HG02970 (cell line): Measurements from ENCODE around the gene TRAPPC2L.
A peak's percentile ranks its signal among the peaks of the same experiment; 100 is the strongest.

ENCODE experiments used
- ATAC-seq: cut with Tn5 transposase; IDR thresholded peaks from one replicate; pipeline ENCODE4 v1.9.1; 2021; ENCODE audit warnings: mild to moderate bottlenecking, moderate library complexity, moderate number of reproducible peaks; ENCODE audit not compliant: unreplicated experiment, low FRiP score

Gene TRAPPC2L

DNA sequence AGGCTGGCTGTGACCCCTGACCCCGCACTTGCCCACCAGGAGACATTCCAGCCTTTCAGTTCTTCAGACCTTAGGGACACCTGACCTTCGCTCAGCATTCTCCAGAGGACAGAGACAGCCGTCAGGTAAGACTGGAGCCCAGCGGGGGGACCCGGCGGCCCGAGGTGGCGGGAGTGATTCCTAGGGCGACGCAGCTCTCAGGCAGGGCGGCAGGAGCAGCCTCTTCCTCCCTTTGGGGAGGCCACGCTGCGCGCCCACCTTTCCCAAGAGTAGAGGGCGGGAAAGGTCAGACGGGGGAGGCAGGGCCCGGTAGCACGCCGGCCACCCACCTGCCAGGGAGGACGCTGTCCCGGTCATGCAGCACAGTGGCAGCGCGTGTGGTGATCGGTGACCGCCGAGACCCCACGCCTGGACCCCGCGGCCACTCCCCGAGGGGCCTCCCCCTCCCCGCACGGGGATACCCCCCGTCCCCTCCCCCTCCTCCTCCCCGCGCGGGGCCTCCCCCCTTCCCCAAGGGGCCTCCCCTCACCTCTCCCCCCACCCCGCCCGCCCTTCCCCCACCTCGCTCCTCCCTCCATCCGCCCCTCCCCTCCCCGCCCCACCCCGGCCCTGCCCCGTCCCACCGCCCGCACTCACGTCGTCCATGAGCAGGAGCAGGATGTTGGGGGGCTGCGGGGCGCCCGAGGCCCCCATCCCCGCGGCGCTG lies 652 bp upstream of the TRAPPC2L start:
- peak; percentile 3 for ATAC-seq

DNA sequence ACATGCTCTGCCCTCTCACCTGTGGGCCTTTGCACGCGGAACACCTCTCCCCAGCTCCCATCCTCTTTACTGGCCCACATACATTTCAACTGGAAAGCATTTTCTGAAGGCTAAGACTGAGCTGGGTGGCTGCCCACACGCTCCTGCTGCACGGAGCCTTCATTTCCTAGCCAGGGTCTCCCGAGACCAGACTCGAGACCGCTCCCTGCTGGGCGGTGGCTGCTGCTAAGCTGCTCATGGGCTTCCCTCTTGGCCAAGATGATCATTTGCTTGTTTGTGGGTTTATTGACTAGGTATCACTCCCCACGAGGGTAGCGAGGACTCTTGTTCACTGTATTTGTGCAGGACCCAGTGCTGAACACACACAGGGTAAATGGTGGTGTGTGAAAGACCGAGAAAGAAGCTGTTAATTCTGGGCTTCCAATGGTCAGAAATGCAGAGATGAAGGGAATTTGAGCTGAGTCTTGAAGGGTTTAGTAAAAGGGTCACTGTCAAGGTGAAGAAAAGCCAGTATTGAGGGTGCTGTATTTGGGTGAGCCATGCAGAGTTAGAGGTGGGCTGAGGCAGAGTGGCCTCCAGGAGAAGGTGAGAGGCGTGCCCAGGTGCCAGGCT lies 907 bp downstream of the TRAPPC2L start:
- ATAC-seq, result no peak

DNA sequence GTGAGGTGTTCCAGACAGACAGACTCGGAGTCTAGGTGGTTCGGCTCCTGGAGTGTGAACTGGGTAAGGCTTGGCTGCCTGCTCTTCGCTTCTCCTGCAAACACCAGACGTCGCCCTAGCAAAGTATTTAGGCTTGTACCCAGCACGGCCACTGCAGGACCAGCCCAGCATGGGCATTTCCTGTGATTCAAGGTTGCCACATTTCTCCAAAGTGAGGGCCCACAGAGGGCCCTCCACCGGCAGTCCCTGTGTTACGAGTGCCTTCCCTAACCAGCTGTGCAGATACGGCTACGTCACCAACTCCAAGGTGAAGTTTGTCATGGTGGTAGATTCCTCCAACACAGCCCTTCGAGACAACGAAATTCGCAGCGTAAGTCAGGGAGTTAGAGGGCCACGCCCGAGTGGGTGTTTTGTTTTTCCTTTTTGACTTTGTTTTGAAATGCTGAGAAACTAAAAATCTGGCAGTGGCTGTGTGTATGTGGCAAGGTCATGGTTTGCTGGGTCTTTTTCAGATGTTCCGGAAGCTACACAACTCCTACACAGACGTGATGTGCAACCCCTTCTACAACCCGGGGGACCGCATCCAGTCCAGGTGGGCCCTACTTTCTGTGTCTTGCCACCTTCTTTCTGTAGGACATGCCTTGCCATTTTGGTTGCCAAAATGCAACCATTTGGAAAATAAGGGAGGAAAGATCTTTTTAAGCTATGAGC lies 2.6 kb downstream of the TRAPPC2L start:
- ATAC-seq, result no peak

DNA sequence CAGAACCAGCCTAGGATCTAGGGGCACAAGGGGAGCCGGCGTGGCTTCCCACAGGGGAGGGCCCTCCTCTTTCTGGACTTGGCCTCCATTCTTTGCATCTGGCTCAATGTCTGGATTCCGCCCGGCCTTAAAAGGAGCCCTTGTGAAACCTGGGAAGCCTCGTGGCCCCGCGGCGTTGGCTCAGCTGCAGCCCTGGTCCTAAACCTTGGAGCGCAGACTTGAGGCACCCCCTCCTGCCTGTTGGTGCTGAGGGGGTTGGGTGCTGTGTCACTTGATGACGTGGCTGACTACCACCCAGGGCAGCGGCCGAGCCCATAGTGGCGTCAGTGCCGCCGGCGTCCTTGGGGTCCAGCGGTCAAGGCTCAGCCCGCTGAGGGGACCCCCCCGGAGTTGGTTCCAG lies 4.4 kb downstream of the TRAPPC2L start:
- ATAC-seq, result no peak

GRCh38 chr16:88862968-88863367 lies 6.0 kb downstream of the TRAPPC2L start:
- no peak for ATAC-seq

DNA sequence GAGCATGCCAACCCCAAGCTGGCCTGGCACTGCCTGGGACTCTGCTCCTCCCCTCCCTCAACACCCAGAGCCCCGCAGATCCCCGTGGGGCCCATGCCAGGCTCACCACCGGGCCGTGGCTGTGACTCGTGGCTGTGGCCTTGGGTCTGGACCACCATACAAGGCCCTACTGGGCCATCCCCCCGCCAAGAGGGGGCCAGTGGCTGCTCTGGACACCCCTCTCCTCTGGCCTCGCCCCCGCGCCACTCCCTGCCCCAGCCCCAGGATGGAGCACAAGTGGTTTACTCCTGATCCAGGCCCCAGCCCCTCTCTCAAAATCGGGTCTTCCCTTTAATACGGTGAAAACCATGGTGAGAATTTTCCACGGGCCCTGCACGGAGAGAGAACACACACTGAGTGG lies 6.5 kb downstream of the TRAPPC2L start:
- no peak for ATAC-seq

DNA sequence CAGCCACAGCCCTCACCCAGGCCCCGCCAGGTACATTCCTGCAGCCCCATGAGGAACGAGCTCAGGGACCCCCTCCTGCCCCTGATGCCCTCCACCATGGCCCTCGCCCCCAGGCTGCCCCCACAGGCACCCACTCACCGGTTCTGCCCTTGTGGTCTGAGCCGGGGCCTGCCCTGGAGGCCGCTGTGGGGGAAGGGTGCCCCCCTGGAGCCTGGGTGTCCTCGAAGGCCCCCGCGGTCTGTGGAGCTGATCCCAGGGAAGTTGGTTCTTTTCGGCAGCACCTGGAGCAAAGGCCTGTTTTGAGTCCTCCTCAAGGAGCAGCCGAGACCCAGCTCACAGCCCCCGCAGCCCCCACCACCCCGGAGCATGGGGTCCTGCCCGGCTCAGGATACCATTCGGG lies 7.2 kb downstream of the TRAPPC2L start:
- no peak for ATAC-seq

- no peak for ATAC-seq
Measured at GRCh38 chr16:88864521-88864920, 7.6 kb downstream of the TRAPPC2L start.

GRCh38 chr16:88865310-88865709 lies 8.4 kb downstream of the TRAPPC2L start:
- ATAC-seq, result no peak

DNA sequence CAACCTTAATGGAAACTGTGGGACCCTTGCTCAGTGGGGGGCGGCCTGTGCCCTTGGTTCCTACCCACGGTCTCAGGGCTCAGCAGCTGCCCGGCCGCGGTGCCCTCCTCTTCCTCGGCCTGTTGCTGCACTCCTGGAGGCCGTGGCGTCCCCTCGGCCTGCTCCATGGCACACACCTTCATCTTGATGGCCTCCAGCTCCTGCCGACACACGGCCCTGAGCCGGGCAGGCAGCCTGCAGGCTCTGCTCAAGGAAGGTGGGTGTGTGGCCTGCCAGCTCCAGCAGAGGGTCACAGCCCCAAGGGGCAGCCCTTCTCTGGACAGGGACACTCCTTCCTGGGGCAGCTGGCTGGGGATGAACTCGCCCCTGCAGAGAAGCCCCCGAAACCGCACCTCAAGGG lies 8.8 kb downstream of the TRAPPC2L start:
- ATAC-seq, result no peak

GRCh38 chr16:88866151-88866920 lies 9.4 kb downstream of the TRAPPC2L start, which contains the start of gene PABPN1L:
Gene PABPN1L (minus strand): TSS chr16:88866660. CDS start chr16:88866606, 54 bp downstream.
- ATAC-seq, result no peak

DNA sequence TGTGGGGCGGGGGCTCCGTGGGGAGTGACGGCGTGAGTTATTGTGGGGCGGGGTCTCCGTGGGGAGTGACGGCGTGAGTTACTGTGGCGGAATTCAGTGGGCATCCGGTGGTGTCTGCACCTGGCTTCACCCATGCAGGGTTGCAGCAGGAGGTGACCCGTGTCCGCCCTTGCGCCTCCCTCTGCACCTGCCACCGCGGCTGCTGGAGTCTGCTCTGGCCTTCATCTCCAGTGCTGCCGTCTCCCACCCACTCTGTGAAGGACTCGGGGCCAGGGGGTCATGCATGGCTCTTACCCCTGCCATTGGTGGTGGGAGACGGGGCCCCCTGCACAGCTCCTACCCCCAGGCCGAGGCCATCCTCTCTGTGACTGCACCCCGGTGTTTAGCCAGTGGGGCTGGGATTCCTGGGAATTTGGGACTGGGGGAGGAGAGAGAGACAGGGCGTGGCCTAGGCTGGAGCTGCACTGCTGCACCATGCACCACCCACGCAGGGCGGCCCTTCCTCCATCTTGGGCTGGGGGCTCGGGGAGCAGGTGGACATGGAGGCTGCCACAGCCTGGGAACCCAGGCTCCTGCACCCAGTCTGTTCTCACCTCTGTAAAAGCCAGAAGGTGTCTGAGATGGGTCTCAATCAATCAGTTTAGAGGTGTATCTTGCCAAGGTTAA lies 10.8 kb downstream of the TRAPPC2L start:
- ATAC-seq, result no peak

GRCh38 chr16:88868974-88869672 lies 12.2 kb downstream of the TRAPPC2L start:
- no peak for ATAC-seq

- no peak for ATAC-seq
Measured at GRCh38 chr16:88869673-88869980, 12.7 kb downstream of the TRAPPC2L start.

- ATAC-seq, result no peak
Measured at GRCh38 chr16:88870608-88871348, 13.9 kb downstream of the TRAPPC2L start.

- ATAC-seq, result no peak
Measured at GRCh38 chr16:88871349-88871702, 14.4 kb downstream of the TRAPPC2L start.

DNA sequence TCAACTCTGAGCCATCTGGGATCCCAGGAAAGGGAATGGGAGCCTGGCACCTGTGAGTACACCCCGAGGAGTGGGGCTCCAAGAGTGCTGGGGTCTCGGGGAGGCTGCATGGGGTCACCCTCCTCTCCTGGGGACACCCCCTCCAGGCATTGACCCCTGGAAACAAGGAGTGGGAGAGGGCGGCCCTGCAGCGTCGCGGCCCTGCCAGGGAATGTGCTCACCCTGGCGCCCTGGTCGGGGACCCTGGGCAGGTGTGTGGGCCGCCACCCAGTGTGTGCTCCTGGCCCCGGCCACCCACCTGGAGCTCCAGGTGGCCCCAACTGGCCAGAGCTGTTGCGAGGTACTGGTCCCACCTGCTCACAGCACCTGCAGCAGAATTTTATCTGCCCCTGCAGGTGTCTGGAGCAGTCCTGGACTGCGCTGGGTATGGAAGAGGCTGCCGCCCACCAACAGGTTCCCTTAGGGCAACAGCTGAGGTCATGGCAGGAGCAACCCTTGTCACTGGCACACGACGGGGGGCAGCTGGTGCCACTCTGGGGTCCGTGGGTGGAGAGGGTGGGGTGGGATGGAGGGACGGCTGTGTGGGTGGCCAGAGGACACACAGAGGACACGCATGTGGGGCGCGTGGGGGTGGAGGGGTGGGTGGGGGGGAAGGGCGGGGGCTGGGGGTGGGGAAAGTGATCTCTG lies 14.9 kb downstream of the TRAPPC2L start:
- ATAC-seq, result no peak

- ATAC-seq, result no peak
Measured at GRCh38 chr16:88872650-88873331, 15.9 kb downstream of the TRAPPC2L start.
